Kidney (tissue), 14 donors: ENCODE data around the gene GATA1. TPM values are rescaled to one million over a fixed set of nuclear protein-coding genes. Genes with fewer than 3 reads are reported as not detected.

Experiments
- DNase-seq, 5 donors: peaks; one replicate each; pipeline ENCODE4 v3.0.0-alpha.2; 2013 to 2020
- FAIRE-seq: peaks from 2 replicates; lab custom pipeline; 2012; peaks lifted over from hg19 to GRCh38; lab: Jason Lieb, UNC
- H3K27ac ChIP-seq, 2 donors: one replicate each; pipeline ENCODE4 v1.7.0; 2013; ENCODE audit warnings: low read depth in 2 of 2, low read length in 2 of 2, inconsistent platforms in 1 of 2
- H3K27me3 ChIP-seq: one replicate; pipeline ENCODE4 v1.7.1; 2013; ENCODE audit warnings: low read length, inconsistent platforms; ENCODE audit not compliant: control insufficient read depth, insufficient read depth
- H3K36me3 ChIP-seq, 3 donors: one replicate each; pipeline versions ENCODE4 v1.7.0 to v1.7.1; 2013; ENCODE audit warnings: low read length in 3 of 3, control low read depth in 1 of 3, inconsistent platforms in 1 of 3; ENCODE audit not compliant: insufficient read depth in 3 of 3, control insufficient read depth in 2 of 3
- H3K4me1 ChIP-seq, 3 donors: one replicate each; pipeline versions ENCODE4 v1.7.0 to v1.7.1; 2013; ENCODE audit warnings: low read length in 3 of 3, inconsistent platforms in 1 of 3, low read depth in 1 of 3; ENCODE audit not compliant: control insufficient read depth in 2 of 3, insufficient read depth in 2 of 3
- H3K4me3 ChIP-seq, 3 donors: one replicate each; pipeline versions ENCODE4 v1.7.0 to v1.8.1; 2013; ENCODE audit warnings: low read length in 3 of 3, control low read depth in 1 of 3, inconsistent platforms in 1 of 3
- H3K9ac ChIP-seq, 3 donors: one replicate each; pipeline versions ENCODE4 v1.7.0 to v1.7.1; 2013; ENCODE audit warnings: low read length in 3 of 3, control low read depth in 1 of 3, inconsistent platforms in 1 of 3
- H3K9me3 ChIP-seq, 3 donors: one replicate each; pipeline versions ENCODE4 v1.7.0 to v1.7.1; 2013; ENCODE audit warnings: low read length in 3 of 3, control low read depth in 1 of 3, inconsistent platforms in 1 of 3; ENCODE audit not compliant: control insufficient read depth in 2 of 3, insufficient read depth in 1 of 3
- intact Hi-C: fragments of 100-400 bp; cut with DNase I; formaldehyde crosslinking; loops from one replicate; pipeline ENCODE4 v1.11.1; 2022
- polyA plus RNA-seq: library from polyadenylated mRNA; stranded (reverse); fragments of 350-450 nt; fragmentation: Illumina TruSeq; extraction: RNeasy Lipid Tissue Mini Kit (QIAGEN cat#74804); gene quantifications from one replicate; pipeline ENCODE4 v1.2.3, GENCODE V29; 2014; ENCODE audit warnings: low read depth, low replicate concordance; ENCODE audit not compliant: insufficient read depth
- total RNA-seq: library from RNA; stranded (reverse); fragmentation: NEBNext Ultra II Directional; extraction: Animal tissue kit (Norgen Biotek cat#: 25700); gene quantifications from one replicate; pipeline ENCODE4 v1.2.1, GENCODE V29; 2021
- TF ChIP-seq, protein P1 (sequence below): IDR thresholded peaks from 3 replicates; pipeline ENCODE4 v1.5.1; 2012; ENCODE audit warnings: mild to moderate bottlenecking, moderate library complexity, borderline replicate concordance; ENCODE audit not compliant: insufficient read depth; ENCODE audit errors: extremely low read depth
- donor health status: control.
- donor health status: control.
- donor health status: control.
- donor health status: control.
- donor health status: control.
- donor health status: DM: yes; HTN: yes; CAD: no.
- donor health status: Normal renal cell carcinoma (clear cell type).

Gene GATA1
- total and polyA plus RNA-seq, 2 donors from 2014 or later = 0.60 TPM; not detected in 1

DNA sequence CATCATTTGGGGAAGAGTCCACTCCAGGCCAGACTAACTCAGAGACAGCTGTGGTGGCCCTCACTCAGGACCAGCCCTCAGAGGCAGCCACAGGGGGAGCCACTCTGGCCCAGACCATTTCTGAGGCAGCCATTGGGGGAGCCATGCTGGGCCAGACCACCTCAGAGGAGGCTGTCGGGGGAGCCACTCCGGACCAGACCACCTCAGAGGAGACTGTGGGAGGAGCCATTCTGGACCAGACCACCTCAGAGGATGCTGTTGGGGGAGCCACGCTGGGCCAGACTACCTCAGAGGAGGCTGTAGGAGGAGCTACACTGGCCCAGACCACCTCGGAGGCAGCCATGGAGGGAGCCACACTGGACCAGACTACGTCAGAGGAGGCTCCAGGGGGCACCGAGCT lies 36.7 kb downstream of the GATA1 start:
- DNase-seq (no peak), FAIRE-seq (no peak)
- no peaks in the 10 kb centered on the region for H3K27me3 ChIP-seq
- peaks cover 0 to 20% (median 15%) of the 10 kb centered on the region in 3 donors for H3K36me3 ChIP-seq
- no peak overlapping the region for H3K9ac ChIP-seq
- intact Hi-C loops = no loop called here
- no peaks in the 10 kb centered on the region for H3K9me3 ChIP-seq
- no peak overlapping the region for H3K4me3 ChIP-seq
- H3K4me1 ChIP-seq = no peaks in the 10 kb centered on the region
- TF ChIP-seq, protein P1, sequence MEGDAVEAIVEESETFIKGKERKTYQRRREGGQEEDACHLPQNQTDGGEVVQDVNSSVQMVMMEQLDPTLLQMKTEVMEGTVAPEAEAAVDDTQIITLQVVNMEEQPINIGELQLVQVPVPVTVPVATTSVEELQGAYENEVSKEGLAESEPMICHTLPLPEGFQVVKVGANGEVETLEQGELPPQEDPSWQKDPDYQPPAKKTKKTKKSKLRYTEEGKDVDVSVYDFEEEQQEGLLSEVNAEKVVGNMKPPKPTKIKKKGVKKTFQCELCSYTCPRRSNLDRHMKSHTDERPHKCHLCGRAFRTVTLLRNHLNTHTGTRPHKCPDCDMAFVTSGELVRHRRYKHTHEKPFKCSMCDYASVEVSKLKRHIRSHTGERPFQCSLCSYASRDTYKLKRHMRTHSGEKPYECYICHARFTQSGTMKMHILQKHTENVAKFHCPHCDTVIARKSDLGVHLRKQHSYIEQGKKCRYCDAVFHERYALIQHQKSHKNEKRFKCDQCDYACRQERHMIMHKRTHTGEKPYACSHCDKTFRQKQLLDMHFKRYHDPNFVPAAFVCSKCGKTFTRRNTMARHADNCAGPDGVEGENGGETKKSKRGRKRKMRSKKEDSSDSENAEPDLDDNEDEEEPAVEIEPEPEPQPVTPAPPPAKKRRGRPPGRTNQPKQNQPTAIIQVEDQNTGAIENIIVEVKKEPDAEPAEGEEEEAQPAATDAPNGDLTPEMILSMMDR = no peak
- H3K27ac ChIP-seq = no peak overlapping the region

DNA sequence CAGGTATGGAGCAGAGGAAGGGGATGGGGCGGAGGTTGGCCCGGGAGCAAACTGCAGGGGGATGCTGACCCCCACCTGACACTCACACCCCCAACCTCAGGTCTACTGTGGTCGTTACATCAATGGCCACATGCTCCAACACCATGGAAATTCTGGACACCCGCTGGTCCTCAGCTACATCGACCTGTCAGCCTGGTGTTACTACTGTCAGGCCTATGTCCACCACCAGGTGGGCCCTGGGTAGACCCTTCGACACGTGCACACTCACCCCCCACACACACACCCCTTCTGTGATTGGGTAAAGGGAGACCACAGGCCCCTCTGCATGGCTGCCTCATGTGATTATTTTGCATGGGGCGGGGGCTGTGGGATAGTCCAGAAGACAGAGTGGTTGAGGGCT lies 37.7 kb downstream of the GATA1 start:
- TF ChIP-seq, protein P1 = no peak
- Histone ChIP-seq H3K27me3 (no peaks in the 10 kb centered on the region), H3K36me3 (peaks cover 0 to 15% (median 13%) of the 10 kb centered on the region in 3 donors), H3K9ac (no peak overlapping the region), H3K4me1 (no peaks in the 10 kb centered on the region), H3K27ac (no peak overlapping the region), H3K9me3 (no peaks in the 10 kb centered on the region), H3K4me3 (no peak overlapping the region)
- intact Hi-C loops = no loop called here
- FAIRE-seq (no peak), DNase-seq (no peak)

DNA sequence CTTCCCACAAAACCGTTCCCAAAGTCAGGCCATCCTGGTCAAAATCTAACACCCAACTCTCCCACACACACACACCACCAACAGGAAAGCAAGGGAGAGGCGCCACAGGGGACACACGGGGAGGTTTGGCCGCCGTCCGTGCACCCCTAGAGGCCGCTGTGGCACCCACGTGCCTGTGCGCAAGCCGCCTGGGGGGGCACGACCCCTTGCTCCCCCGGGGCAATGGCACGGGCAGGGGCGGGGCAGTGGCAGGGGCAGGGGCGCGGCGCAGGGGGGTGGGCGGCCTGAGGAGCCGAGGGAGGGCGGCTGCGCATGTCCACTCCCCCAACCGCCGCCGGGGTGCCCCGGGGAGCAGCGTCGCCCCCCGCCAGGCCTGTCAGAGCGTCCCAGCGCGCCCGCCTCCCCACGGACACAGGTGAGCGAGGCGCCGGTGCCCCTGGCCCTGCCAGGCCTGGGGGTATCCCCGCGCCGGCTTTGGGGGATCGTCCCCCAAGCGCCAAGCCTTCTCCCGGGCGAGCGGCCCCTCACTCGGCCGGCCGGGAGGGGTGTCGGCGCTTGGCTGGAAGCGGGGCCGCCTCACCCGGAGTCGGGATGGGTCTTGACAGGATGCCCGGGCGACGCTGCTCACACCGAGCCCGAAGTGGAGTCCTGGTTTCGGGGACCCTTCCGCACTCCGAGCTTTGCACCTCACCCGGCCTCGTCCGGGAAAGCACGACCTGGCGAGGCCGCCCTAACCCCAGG lies 39.9 kb downstream of the GATA1 start, which contains the start of gene ERAS:
Gene ERAS, plus strand, starts transcription at position 379 of the 741 bp plus-strand sequence. CDS start 2,611 bp downstream, outside the sequence.
- TF ChIP-seq, protein P1 = no peak
- FAIRE-seq (no peak), DNase-seq (no peak)
- H3K27ac ChIP-seq = no peak within 1 kb of the TSS
- H3K4me3 ChIP-seq = no peak within 1 kb of the TSS
- H3K27me3 ChIP-seq = no peaks in the 10 kb centered on the region
- no peak within 1 kb of the TSS for H3K9ac ChIP-seq
- H3K9me3 ChIP-seq = no peaks in the 10 kb centered on the region
- H3K4me1 ChIP-seq = no peaks in the 10 kb centered on the region
- H3K36me3 ChIP-seq = peaks cover 0 to 15% (median 9%) of the 10 kb centered on the region in 3 donors
- intact Hi-C loops = no loop called here
